Measurements from ENCODE around the gene SLC7A8. TPM values are rescaled to one million over a fixed set of nuclear protein-coding genes. Genes with fewer than 3 reads are reported as not detected.
"Not testable (repeated sequence)": the region's sequence is repeated elsewhere in the genome, so short reads cannot be mapped to it uniquely, and the experiment has no call there.

The SLC7A8 gene
- total and polyA plus RNA-seq, 8 donors, result 1.2 to 102 (median 32.0) TPM

GRCh38 chr14:23208324-23208723 lies 24.9 kb upstream of the SLC7A8 start:
- Histone ChIP-seq H3K4me3 (no peak overlapping the region), H3K27me3 (peaks cover 0 to 9% (median 0%) of the 10 kb centered on the region in 3 donors), H3K4me1 (no peaks in the 10 kb centered on the region), H3K9me3 (no peaks in the 10 kb centered on the region), H3K27ac (no peak overlapping the region), H3K36me3 (no peaks in the 10 kb centered on the region)
- intact Hi-C loops (cut with DNase I; ENCODE audit: low total_unique reads), result no loop called here
- no peak for DNase-seq
- TF ChIP-seq, protein P1, sequence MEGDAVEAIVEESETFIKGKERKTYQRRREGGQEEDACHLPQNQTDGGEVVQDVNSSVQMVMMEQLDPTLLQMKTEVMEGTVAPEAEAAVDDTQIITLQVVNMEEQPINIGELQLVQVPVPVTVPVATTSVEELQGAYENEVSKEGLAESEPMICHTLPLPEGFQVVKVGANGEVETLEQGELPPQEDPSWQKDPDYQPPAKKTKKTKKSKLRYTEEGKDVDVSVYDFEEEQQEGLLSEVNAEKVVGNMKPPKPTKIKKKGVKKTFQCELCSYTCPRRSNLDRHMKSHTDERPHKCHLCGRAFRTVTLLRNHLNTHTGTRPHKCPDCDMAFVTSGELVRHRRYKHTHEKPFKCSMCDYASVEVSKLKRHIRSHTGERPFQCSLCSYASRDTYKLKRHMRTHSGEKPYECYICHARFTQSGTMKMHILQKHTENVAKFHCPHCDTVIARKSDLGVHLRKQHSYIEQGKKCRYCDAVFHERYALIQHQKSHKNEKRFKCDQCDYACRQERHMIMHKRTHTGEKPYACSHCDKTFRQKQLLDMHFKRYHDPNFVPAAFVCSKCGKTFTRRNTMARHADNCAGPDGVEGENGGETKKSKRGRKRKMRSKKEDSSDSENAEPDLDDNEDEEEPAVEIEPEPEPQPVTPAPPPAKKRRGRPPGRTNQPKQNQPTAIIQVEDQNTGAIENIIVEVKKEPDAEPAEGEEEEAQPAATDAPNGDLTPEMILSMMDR (IDR thresholded peaks at IDR 0.05), result no peak
- TF ChIP-seq EP300 (IDR thresholded peaks at IDR 0.05) (no peak), POLR2AphosphoS5 (IDR thresholded peaks at IDR 0.05) (no peak), POLR2A (IDR thresholded peaks at IDR 0.05) (no peak)

GRCh38 chr14:23207146-23207540 lies 23.7 kb upstream of the SLC7A8 start:
- no peak for DNase-seq
- Histone ChIP-seq H3K27me3 (peaks cover 0 to 9% (median 0%) of the 10 kb centered on the region in 3 donors), H3K4me1 (no peaks in the 10 kb centered on the region), H3K27ac (no peak overlapping the region), H3K4me3 (no peak overlapping the region), H3K9me3 (no peaks in the 10 kb centered on the region), H3K36me3 (no peaks in the 10 kb centered on the region)
- WGBS, 5 donors, result 76 to 81% (median 78%) methylated on average over 3 of the region's 3 CpGs
- TF ChIP-seq POLR2AphosphoS5 (IDR thresholded peaks at IDR 0.05), result no peak
- TF ChIP-seq POLR2A (IDR thresholded peaks at IDR 0.05), result no peak
- no peak for TF ChIP-seq EP300 (IDR thresholded peaks at IDR 0.05)
- TF ChIP-seq, protein P1 (IDR thresholded peaks at IDR 0.05), result no peak
- intact Hi-C loops (cut with DNase I; ENCODE audit: low total_unique reads), result no loop called here

- peaks cover 0 to 9% (median 0%) of the 10 kb centered on the region in 3 donors for H3K27me3 ChIP-seq
- no peak overlapping the region for H3K4me3 ChIP-seq
- H3K9me3 ChIP-seq, result no peaks in the 10 kb centered on the region
- no peak overlapping the region for H3K27ac ChIP-seq
- no peaks in the 10 kb centered on the region for H3K4me1 ChIP-seq
- TF ChIP-seq, protein P1 (IDR thresholded peaks at IDR 0.05), result no peak
- TF ChIP-seq POLR2AphosphoS5 (IDR thresholded peaks at IDR 0.05) (no peak), POLR2A (IDR thresholded peaks at IDR 0.05) (no peak), EP300 (IDR thresholded peaks at IDR 0.05) (no peak)
- WGBS, 5 donors, result 75 to 84% (median 80%) methylated on average over 3 of the region's 3 CpGs
- intact Hi-C loops (cut with DNase I; ENCODE audit: low total_unique reads), result no loop called here
- no peak for DNase-seq
- no peaks in the 10 kb centered on the region for H3K36me3 ChIP-seq
Measured at GRCh38 chr14:23206422-23207145, 23.1 kb upstream of the SLC7A8 start.

DNA sequence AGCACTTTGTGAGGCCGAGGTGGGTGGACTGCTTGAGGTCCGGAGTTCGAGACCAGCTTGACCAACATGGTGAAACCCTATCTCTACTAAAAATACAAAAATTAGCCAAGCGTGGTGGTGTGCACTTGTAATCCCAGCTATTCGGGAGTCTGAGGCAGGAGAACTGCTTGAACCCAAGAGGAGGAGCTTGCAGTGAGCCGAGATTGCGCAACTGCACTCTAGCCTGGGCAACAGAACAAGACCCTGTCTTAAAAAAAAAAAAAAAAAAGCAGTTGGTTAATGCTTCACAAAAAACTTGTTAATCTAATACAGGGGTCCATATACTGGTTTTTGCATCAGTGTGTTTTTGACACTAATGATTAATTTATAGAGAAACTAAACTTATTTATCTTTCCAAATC lies 18.5 kb upstream of the SLC7A8 start:
- WGBS, 5 donors, result 92 to 96% (median 94%) methylated on average over 7 of the region's 7 CpGs

GRCh38 chr14:23199141-23199540 lies 15.7 kb upstream of the SLC7A8 start:
- H3K9me3 ChIP-seq; H3K27ac ChIP-seq; H3K4me1 ChIP-seq; DNase-seq; intact Hi-C loops (cut with DNase I; ENCODE audit: low total_unique reads); H3K4me3 ChIP-seq; H3K36me3 ChIP-seq; H3K27me3 ChIP-seq: not testable (repeated sequence)
- WGBS, 5 donors, result 75 to 100% (median 88%) methylated on average over 1 of the region's 1 CpG

More for the DNA sequence above, 18.5 kb upstream of the SLC7A8 start:
- DNase-seq, result no peak
- H3K27ac ChIP-seq, result no peak overlapping the region
- H3K36me3 ChIP-seq, result no peaks in the 10 kb centered on the region
- intact Hi-C loops (cut with DNase I; ENCODE audit: low total_unique reads), result no loop called here
- H3K4me1 ChIP-seq, result no peaks in the 10 kb centered on the region
- no peak overlapping the region for H3K4me3 ChIP-seq
- TF ChIP-seq, protein P1 (IDR thresholded peaks at IDR 0.05), result no peak
- TF ChIP-seq POLR2A (IDR thresholded peaks at IDR 0.05) (no peak), EP300 (IDR thresholded peaks at IDR 0.05) (no peak), POLR2AphosphoS5 (IDR thresholded peaks at IDR 0.05) (no peak)
- no peaks in the 10 kb centered on the region for H3K9me3 ChIP-seq
- no peaks in the 10 kb centered on the region for H3K27me3 ChIP-seq

- H3K9me3 ChIP-seq; H3K4me3 ChIP-seq; H3K27me3 ChIP-seq; H3K36me3 ChIP-seq; intact Hi-C loops (cut with DNase I; ENCODE audit: low total_unique reads); DNase-seq: not testable (repeated sequence)
- Histone ChIP-seq H3K27ac (peak overlapping the region; percentile 10 to 61 (median 55)), H3K4me1 (peaks cover 0 to 18% (median 3%) of the 10 kb centered on the region in 4 donors)
- WGBS, 5 donors, result 90 to 98% (median 96%) methylated on average over 2 of the region's 2 CpGs
Measured at GRCh38 chr14:23196487-23196886, 13.0 kb upstream of the SLC7A8 start.
